ENCODE results near the gene MAP3K12. TPM values are rescaled to one million over a fixed set of nuclear protein-coding genes. Genes with fewer than 3 reads are reported as not detected.
"Not testable (repeated sequence)": the region's sequence is repeated elsewhere in the genome, so short reads cannot be mapped to it uniquely, and the experiment has no call there.

The MAP3K12 gene
- total RNA-seq (10 to 100 TPM; 21.4 to 29.9 (median 25.9) TPM), total RNA-seq (1.6 to 49.3 (median 26.6) reads per million in 29 experiments)
- total RNA-seq (2013) = 21.6 TPM

- H3K4me1 ChIP-seq (ENCODE audit: control insufficient read depth in 1 of 2, extremely low read depth in 1 of 2, insufficient read depth in 2 of 2, low read length in 2 of 2) = peaks cover 19 to 38% of the 10 kb centered on the region in 2 experiments
- H3K9me3 Mint-ChIP-seq = no peaks in the 10 kb centered on the region
- no peaks in the 10 kb centered on the region for H3K27me3 ChIP-seq (replicated peaks in 1 of 2; ENCODE audit: control insufficient read depth in 2 of 2, extremely low read depth in 1 of 2, insufficient read depth in 2 of 2, low read length in 1 of 2)
- peaks cover 36 to 55% (median 41%) of the 10 kb centered on the region in 3 donors for H3K4me1 Mint-ChIP-seq
- peaks cover under 1% of the 10 kb centered on the region for H3K36me3 Mint-ChIP-seq
- peak in 29 of 35 experiments; percentile 24 to 68 (median 44) for DNase-seq
- peak within 1 kb of the TSS; percentile 99 for H3K27ac Mint-ChIP-seq
- H3K27me3 Mint-ChIP-seq = no peaks in the 10 kb centered on the region
- peak within 1 kb of the TSS; percentile 80 to 83 for H3K4me3 ChIP-seq (ENCODE audit: control insufficient read depth in 1 of 2, extremely low read depth in 1 of 2, low read length in 1 of 2)
- H3K36me3 ChIP-seq (ENCODE audit: control insufficient read depth in 2 of 2, extremely low read depth in 1 of 2, insufficient read depth in 1 of 2, low read length in 1 of 2) = peaks cover 6 to 10% of the 10 kb centered on the region in 2 donors
- CTCF ChIA-PET = interaction anchor here in 1 of 2 donors (0.6 kb wide), 1 partner anchor 176 kb away, joined by 3 read pairs; no protein-coding TSS in a partner anchor
- ATAC-seq (replicated peaks in 1 of 4) = peak in 2 of 4 experiments; percentile 5 to 9
- POLR2A ChIA-PET = interaction anchor here (0.6 kb wide), 2 partner anchors 41 to 152 kb away, joined by 3 to 6 read pairs; no protein-coding TSS in a partner anchor
- peak within 1 kb of the TSS; percentile 85 to 97 (median 94) for H3K4me3 Mint-ChIP-seq
- H3K9me3 ChIP-seq = no peaks in the 10 kb centered on the region
- H3K27ac ChIP-seq (ENCODE audit: low read length) = peak within 1 kb of the TSS; percentile 92
- WGBS (ENCODE audit: insufficient coverage) = under 1% methylated on average over 42 of the region's 51 CpGs
Measured at GRCh38 chr12:53499266-53500141, at the start of gene MAP3K12. Gene MAP3K12, minus strand, starts transcription at chr12:53499458. Its CDS starts 12,067 bp downstream, at chr12:53487391.

GRCh38 chr12:53548354-53548753, 49.1 kb upstream of the MAP3K12 start:
- DNase-seq; H3K27ac Mint-ChIP-seq; H3K27ac ChIP-seq (ENCODE audit: low read length); H3K4me3 ChIP-seq (ENCODE audit: control insufficient read depth in 1 of 2, extremely low read depth in 1 of 2, low read length in 1 of 2); H3K9me3 Mint-ChIP-seq; H3K27me3 Mint-ChIP-seq; ATAC-seq (replicated peaks in 1 of 4); H3K9me3 ChIP-seq; H3K27me3 ChIP-seq (replicated peaks in 1 of 2; ENCODE audit: control insufficient read depth in 2 of 2, extremely low read depth in 1 of 2, insufficient read depth in 2 of 2, low read length in 1 of 2); CTCF ChIA-PET; H3K4me3 Mint-ChIP-seq; POLR2A ChIA-PET: not testable (repeated sequence)
- H3K4me1 ChIP-seq (ENCODE audit: control insufficient read depth in 1 of 2, extremely low read depth in 1 of 2, insufficient read depth in 2 of 2, low read length in 2 of 2) = peaks cover 4 to 12% of the 10 kb centered on the region in 2 experiments
- peaks cover 15 to 25% (median 23%) of the 10 kb centered on the region in 3 donors for H3K4me1 Mint-ChIP-seq
- WGBS (ENCODE audit: insufficient coverage) = 94% methylated on average over 2 of the region's 6 CpGs
- peaks cover 3 to 35% of the 10 kb centered on the region in 2 donors for H3K36me3 ChIP-seq (ENCODE audit: control insufficient read depth in 2 of 2, extremely low read depth in 1 of 2, insufficient read depth in 1 of 2, low read length in 1 of 2)
- H3K36me3 Mint-ChIP-seq = peaks cover 25% of the 10 kb centered on the region

GRCh38 chr12:53543539-53543938, 44.3 kb upstream of the MAP3K12 start:
- H3K27me3 Mint-ChIP-seq = no peaks in the 10 kb centered on the region
- no peaks in the 10 kb centered on the region for H3K9me3 Mint-ChIP-seq
- Histone ChIP-seq H3K4me3 (ENCODE audit: control insufficient read depth in 1 of 2, extremely low read depth in 1 of 2, low read length in 1 of 2) (no peak overlapping the region), H3K27ac (ENCODE audit: low read length) (peak overlapping the region; percentile 15), H3K9me3 (no peaks in the 10 kb centered on the region), H3K4me1 (ENCODE audit: control insufficient read depth in 1 of 2, extremely low read depth in 1 of 2, insufficient read depth in 2 of 2, low read length in 2 of 2) (peaks cover 4% of the 10 kb centered on the region in 2 experiments), H3K27me3 (replicated peaks in 1 of 2; ENCODE audit: control insufficient read depth in 2 of 2, extremely low read depth in 1 of 2, insufficient read depth in 2 of 2, low read length in 1 of 2) (no peaks in the 10 kb centered on the region), H3K36me3 (ENCODE audit: control insufficient read depth in 2 of 2, extremely low read depth in 1 of 2, insufficient read depth in 1 of 2, low read length in 1 of 2) (peaks cover 3 to 35% of the 10 kb centered on the region in 2 donors)
- POLR2A ChIA-PET = no interaction called here
- whole genome bisulfite sequencing (ENCODE audit: insufficient coverage) = 60% methylated on average over 1 of the region's 5 CpGs
- no peak overlapping the region for H3K4me3 Mint-ChIP-seq
- ATAC-seq (replicated peaks in 1 of 4) (peak; percentile 88 to 93 (median 91)), DNase-seq (peak in 33 of 35 experiments; percentile 3 to 72 (median 45))
- H3K36me3 Mint-ChIP-seq = peaks cover 9% of the 10 kb centered on the region
- CTCF ChIA-PET = interaction anchor here (0.6 to 2.2 kb wide), 11 partner anchors 8 to 222 kb away, joined by 3 to 35 read pairs (median 3); partner anchors contain the start of genes AAAS (in 1 of the 2) and ATP5MC2 (in 1 of the 2)
- peaks cover 7 to 14% (median 9%) of the 10 kb centered on the region in 3 donors for H3K4me1 Mint-ChIP-seq
- H3K27ac Mint-ChIP-seq = peak overlapping the region; percentile 84 to 85

- no peak overlapping the region for H3K27ac Mint-ChIP-seq
- peaks cover 14 to 58% of the 10 kb centered on the region in 2 donors for H3K36me3 ChIP-seq (ENCODE audit: control insufficient read depth in 2 of 2, extremely low read depth in 1 of 2, insufficient read depth in 1 of 2, low read length in 1 of 2)
- WGBS (ENCODE audit: insufficient coverage) = 84% methylated on average over 3 of the region's 3 CpGs
Measured at GRCh38 chr12:53539526-53539925, 40.3 kb upstream of the MAP3K12 start.

GRCh38 chr12:53538209-53538689, 39.0 kb upstream of the MAP3K12 start:
- no peak overlapping the region for H3K27ac ChIP-seq (ENCODE audit: low read length)
- H3K4me3 ChIP-seq (ENCODE audit: control insufficient read depth in 1 of 2, extremely low read depth in 1 of 2, low read length in 1 of 2) = no peak overlapping the region
- H3K27me3 ChIP-seq (replicated peaks in 1 of 2; ENCODE audit: control insufficient read depth in 2 of 2, extremely low read depth in 1 of 2, insufficient read depth in 2 of 2, low read length in 1 of 2) = no peaks in the 10 kb centered on the region
- H3K4me3 Mint-ChIP-seq = no peak overlapping the region
- no peak for DNase-seq
- no peaks in the 10 kb centered on the region for H3K27me3 Mint-ChIP-seq
- H3K9me3 Mint-ChIP-seq = no peaks in the 10 kb centered on the region
- H3K4me1 ChIP-seq (ENCODE audit: control insufficient read depth in 1 of 2, extremely low read depth in 1 of 2, insufficient read depth in 2 of 2, low read length in 2 of 2) = no peaks in the 10 kb centered on the region
- ATAC-seq (replicated peaks in 1 of 4) = no peak
- no CpG with 5 or more reads among the region's 1 CpG for WGBS (ENCODE audit: insufficient coverage)
- peaks cover 0 to under 1% (median 0%) of the 10 kb centered on the region in 3 donors for H3K4me1 Mint-ChIP-seq
- ChIA-PET POLR2A (no interaction called here), CTCF (no interaction called here)
- H3K9me3 ChIP-seq = no peaks in the 10 kb centered on the region
- no peak overlapping the region for H3K27ac Mint-ChIP-seq
- peaks cover 34% of the 10 kb centered on the region for H3K36me3 Mint-ChIP-seq
- H3K36me3 ChIP-seq (ENCODE audit: control insufficient read depth in 2 of 2, extremely low read depth in 1 of 2, insufficient read depth in 1 of 2, low read length in 1 of 2) = peaks cover 11 to 71% of the 10 kb centered on the region in 2 donors

More at GRCh38 chr12:53539526-53539925, 40.3 kb upstream of the MAP3K12 start:
- H3K4me1 Mint-ChIP-seq = peaks cover 7 to 9% (median 9%) of the 10 kb centered on the region in 3 donors
- POLR2A ChIA-PET = no interaction called here
- H3K27me3 Mint-ChIP-seq = no peaks in the 10 kb centered on the region
- H3K36me3 Mint-ChIP-seq = peaks cover 27% of the 10 kb centered on the region
- Histone ChIP-seq H3K27me3 (replicated peaks in 1 of 2; ENCODE audit: control insufficient read depth in 2 of 2, extremely low read depth in 1 of 2, insufficient read depth in 2 of 2, low read length in 1 of 2) (no peaks in the 10 kb centered on the region), H3K4me1 (ENCODE audit: control insufficient read depth in 1 of 2, extremely low read depth in 1 of 2, insufficient read depth in 2 of 2, low read length in 2 of 2) (peaks cover 4% of the 10 kb centered on the region in 2 experiments), H3K27ac (ENCODE audit: low read length) (no peak overlapping the region), H3K4me3 (ENCODE audit: control insufficient read depth in 1 of 2, extremely low read depth in 1 of 2, low read length in 1 of 2) (no peak overlapping the region), H3K9me3 (no peaks in the 10 kb centered on the region)
- CTCF ChIA-PET = no interaction called here
- no peak overlapping the region for H3K4me3 Mint-ChIP-seq
- no peak for ATAC-seq (replicated peaks in 1 of 4)
- H3K9me3 Mint-ChIP-seq = no peaks in the 10 kb centered on the region
- no peak for DNase-seq

- DNase-seq = no peak
- no peaks in the 10 kb centered on the region for H3K27me3 ChIP-seq (replicated peaks in 1 of 2; ENCODE audit: control insufficient read depth in 2 of 2, extremely low read depth in 1 of 2, insufficient read depth in 2 of 2, low read length in 1 of 2)
- ChIA-PET POLR2A (no interaction called here), CTCF (no interaction called here)
- no peaks in the 10 kb centered on the region for H3K9me3 ChIP-seq
- peaks cover 43% of the 10 kb centered on the region for H3K36me3 Mint-ChIP-seq
- no peaks in the 10 kb centered on the region for H3K27me3 Mint-ChIP-seq
- no peak overlapping the region for H3K27ac Mint-ChIP-seq
- H3K4me3 ChIP-seq (ENCODE audit: control insufficient read depth in 1 of 2, extremely low read depth in 1 of 2, low read length in 1 of 2) = no peak overlapping the region
- H3K9me3 Mint-ChIP-seq = no peaks in the 10 kb centered on the region
- no peaks in the 10 kb centered on the region for H3K4me1 ChIP-seq (ENCODE audit: control insufficient read depth in 1 of 2, extremely low read depth in 1 of 2, insufficient read depth in 2 of 2, low read length in 2 of 2)
- H3K27ac ChIP-seq (ENCODE audit: low read length) = no peak overlapping the region
- no peaks in the 10 kb centered on the region for H3K4me1 Mint-ChIP-seq
- no peak for ATAC-seq (replicated peaks in 1 of 4)
- peaks cover 16 to 76% of the 10 kb centered on the region in 2 donors for H3K36me3 ChIP-seq (ENCODE audit: control insufficient read depth in 2 of 2, extremely low read depth in 1 of 2, insufficient read depth in 1 of 2, low read length in 1 of 2)
- H3K4me3 Mint-ChIP-seq = no peak overlapping the region
- no CpG with 5 or more reads among the region's 3 CpGs for WGBS (ENCODE audit: insufficient coverage)
Measured at GRCh38 chr12:53536962-53537361, 37.7 kb upstream of the MAP3K12 start.
